Posterior vena cava (tissue), 2 donors: ENCODE results near the gene KHK. TPM values are rescaled to one million over a fixed set of nuclear protein-coding genes. Genes with fewer than 3 reads are reported as not detected.
"Not testable (repeated sequence)": the region's sequence is repeated elsewhere in the genome, so short reads cannot be mapped to it uniquely, and the experiment has no call there.

ENCODE experiments used
- DNase-seq: peaks from one replicate; pipeline ENCODE4 v3.0.0-alpha.2; 2020; ENCODE audit warnings: low spot score
- intact Hi-C, 2 donors: fragments of 100-400 bp; cut with DNase I; formaldehyde crosslinking; loops; one replicate each; pipeline versions ENCODE4 v1.14.1 to v1.14.2; 2022 to 2023
- total RNA-seq, 2 donors: library from RNA; stranded (reverse); fragmentation: NEBNext Ultra II Directional; extraction: Animal tissue kit (Norgen Biotek cat#: 25700); gene quantifications; one replicate each; pipeline ENCODE4 v1.2.1, GENCODE V29; 2021
- donor health status: DM: yes; HTN: yes; CAD: no.
- donor health status: DM: yes; HTN: yes; CAD: no.

Gene KHK
- total RNA-seq, 2 donors from 2014 or later = 5.7 to 7.8 TPM

- intact Hi-C loops = no loop called here
- DNase-seq = no peak
Observed at GRCh38 chr2:27054721-27055120, 31.9 kb upstream of the KHK start.

GRCh38 chr2:27057184-27057583 is 29.4 kb upstream of the KHK start:
- intact Hi-C loops = no loop called here
- no peak for DNase-seq

GRCh38 chr2:27058210-27058609 is 28.4 kb upstream of the KHK start:
- no peak for DNase-seq
- intact Hi-C loops = no loop called here

GRCh38 chr2:27059141-27059820 is 27.3 kb upstream of the KHK start:
- no peak for DNase-seq
- intact Hi-C loops = no loop called here

GRCh38 chr2:27060323-27060722 is 26.2 kb upstream of the KHK start:
- intact Hi-C loops = no loop called here
- no peak for DNase-seq

- intact Hi-C loops = no loop called here
- DNase-seq = no peak
Observed at GRCh38 chr2:27065128-27065527, 21.4 kb upstream of the KHK start.

GRCh38 chr2:27067385-27067784 is 19.2 kb upstream of the KHK start:
- intact Hi-C loops = no loop called here
- no peak for DNase-seq

GRCh38 chr2:27069436-27069835 is 17.1 kb upstream of the KHK start:
- DNase-seq = no peak
- intact Hi-C loops = no loop called here

GRCh38 chr2:27069961-27070618 is 16.5 kb upstream of the KHK start:
- intact Hi-C loops = no loop called here
- DNase-seq = no peak

- no peak for DNase-seq
- intact Hi-C loops = no loop called here
Observed at GRCh38 chr2:27070653-27071276, 15.8 kb upstream of the KHK start.

GRCh38 chr2:27071277-27071989 is 15.1 kb upstream of the KHK start, which contains the start of gene OST4:
OST4 (minus strand) TSS chr2:27071654.
- intact Hi-C loops = no loop called here
- DNase-seq = peak; percentile 98

GRCh38 chr2:27071990-27072830 is 14.4 kb upstream of the KHK start:
- DNase-seq = no peak
- intact Hi-C loops = no loop called here

- no peak for DNase-seq
- intact Hi-C loops = no loop called here
Observed at GRCh38 chr2:27072920-27073319, 13.7 kb upstream of the KHK start.

GRCh38 chr2:27073782-27074181 is 12.8 kb upstream of the KHK start:
- DNase-seq = no peak
- intact Hi-C loops = no loop called here

- intact Hi-C loops = no loop called here
- no peak for DNase-seq
Observed at GRCh38 chr2:27074738-27075565, 11.6 kb upstream of the KHK start.

GRCh38 chr2:27075566-27075871 is 11.1 kb upstream of the KHK start:
- DNase-seq, intact Hi-C loops: not testable (repeated sequence)

GRCh38 chr2:27076323-27076722 is 10.2 kb upstream of the KHK start:
- intact Hi-C loops = no loop called here
- DNase-seq = no peak

- no peak for DNase-seq
- intact Hi-C loops = no loop called here
Observed at GRCh38 chr2:27077231-27077630, 9.3 kb upstream of the KHK start.
